ENCODE results near the gene JPH3. TPM values are rescaled to one million over a fixed set of nuclear protein-coding genes. Genes with fewer than 3 reads are reported as not detected.

The JPH3 gene
- total RNA-seq, 1 experiment from 2014 or later = 1.4 TPM

DNA sequence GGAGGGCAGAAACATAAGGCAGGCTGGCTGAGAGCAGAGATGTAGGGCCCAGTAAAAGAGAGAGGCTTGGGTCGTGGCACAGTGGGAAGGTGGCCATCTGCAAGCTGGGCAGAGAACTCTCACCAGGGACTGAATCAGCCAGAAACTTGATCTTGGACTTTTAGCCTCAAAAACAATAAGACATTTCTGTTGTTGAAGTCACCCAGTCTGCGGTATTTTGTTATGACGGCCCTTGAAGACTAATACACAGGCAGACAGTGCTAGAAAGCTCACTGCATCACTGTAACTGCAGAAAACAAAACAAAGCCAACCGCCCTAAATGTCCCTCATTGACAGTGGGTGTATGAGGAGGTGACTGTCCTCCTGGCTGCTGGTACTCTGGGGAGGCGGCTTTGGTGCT lies 3.9 kb upstream of the JPH3 start:
- no peak for TF ChIP-seq EZH2 (IDR thresholded peaks at IDR 0.05; ENCODE audit: borderline replicate concordance, low read depth, low read length, poor library complexity, severe bottlenecking)
- no peak for TF ChIP-seq CTCF (conservative IDR thresholded peaks at IDR 0.05; ENCODE audit: low read depth, low read length)
- Histone ChIP-seq H3K4me3 (ENCODE audit: low read depth, low read length, poor library complexity, severe bottlenecking) (no peak overlapping the region), H3K27ac (ENCODE audit: low read depth, low read length, poor library complexity, severe bottlenecking) (no peak overlapping the region), H3K9me3 (ENCODE audit: low read depth, low read length, poor library complexity, severe bottlenecking) (no peaks in the 10 kb centered on the region), H3K4me1 (ENCODE audit: insufficient read depth, low read length, poor library complexity, severe bottlenecking) (no peaks in the 10 kb centered on the region), H3K36me3 (ENCODE audit: insufficient read depth, low read length, poor library complexity, severe bottlenecking) (no peaks in the 10 kb centered on the region), H3K27me3 (replicated peaks; ENCODE audit: insufficient read depth, low read depth, low read length, poor library complexity) (peaks cover 51% of the 10 kb centered on the region)
- ChIA-PET CTCF (interaction anchor here (0.6 kb wide), 1 partner anchor 53 kb away, joined by 3 read pairs; no protein-coding TSS in a partner anchor), POLR2A (ENCODE audit: low non-redundant PET) (no interaction called here)
- intact Hi-C loops (cut with micrococcal nuclease; ENCODE audit: unreplicated experiment) = no loop called here
- BruUV-seq (replicated peaks) = no TSS peak
- DNase-seq (ENCODE audit: low spot score) = no peak

GRCh38 chr16:87600246-87600645 lies 2.1 kb upstream of the JPH3 start:
- BruUV-seq (replicated peaks) = no TSS peak
- Histone ChIP-seq H3K4me1 (ENCODE audit: insufficient read depth, low read length, poor library complexity, severe bottlenecking) (no peaks in the 10 kb centered on the region), H3K36me3 (ENCODE audit: insufficient read depth, low read length, poor library complexity, severe bottlenecking) (no peaks in the 10 kb centered on the region), H3K4me3 (ENCODE audit: low read depth, low read length, poor library complexity, severe bottlenecking) (no peak overlapping the region), H3K27me3 (replicated peaks; ENCODE audit: insufficient read depth, low read depth, low read length, poor library complexity) (peaks cover 69% of the 10 kb centered on the region), H3K27ac (ENCODE audit: low read depth, low read length, poor library complexity, severe bottlenecking) (no peak overlapping the region), H3K9me3 (ENCODE audit: low read depth, low read length, poor library complexity, severe bottlenecking) (no peaks in the 10 kb centered on the region)
- CTCF ChIA-PET = no interaction called here
- POLR2A ChIA-PET (ENCODE audit: low non-redundant PET) = no interaction called here
- TF ChIP-seq EZH2 (IDR thresholded peaks at IDR 0.05; ENCODE audit: borderline replicate concordance, low read depth, low read length, poor library complexity, severe bottlenecking) (no peak), CTCF (conservative IDR thresholded peaks at IDR 0.05; ENCODE audit: low read depth, low read length) (no peak)
- intact Hi-C loops (cut with micrococcal nuclease; ENCODE audit: unreplicated experiment) = no loop called here
- DNase-seq (ENCODE audit: low spot score) = no peak

DNA sequence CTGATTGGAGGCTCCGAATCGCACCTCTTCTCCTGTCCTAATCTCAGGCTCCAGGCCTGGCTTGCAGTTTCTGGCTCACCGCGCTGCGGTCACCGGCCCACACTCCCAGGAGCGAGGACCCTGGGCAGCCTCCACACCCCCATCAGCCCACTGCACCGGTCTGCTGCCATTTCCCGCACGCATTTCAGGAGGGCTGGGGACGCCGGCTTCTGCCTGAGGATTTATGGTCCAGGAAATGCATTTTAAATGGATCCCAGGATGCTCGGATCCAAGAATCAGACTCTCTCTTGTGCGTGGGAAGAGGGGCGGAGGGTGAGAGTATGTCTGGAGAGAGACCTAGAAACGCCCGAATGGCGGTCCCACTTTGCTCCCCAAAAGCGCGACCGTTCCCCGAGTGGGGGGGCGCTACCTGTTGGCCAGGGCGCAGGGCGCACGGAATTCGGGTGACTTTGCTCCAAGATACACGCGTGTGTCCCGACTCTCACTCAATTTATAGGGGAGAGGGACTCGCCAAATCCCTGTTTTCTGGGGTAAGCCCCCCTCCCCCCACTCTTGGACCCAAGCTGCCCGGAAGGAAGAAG lies 817 bp upstream of the JPH3 start:
- H3K4me3 ChIP-seq (ENCODE audit: low read depth, low read length, poor library complexity, severe bottlenecking) = peak overlapping the region; percentile 40
- peaks cover 75% of the 10 kb centered on the region for H3K27me3 ChIP-seq (replicated peaks; ENCODE audit: insufficient read depth, low read depth, low read length, poor library complexity)
- ChIA-PET POLR2A (ENCODE audit: low non-redundant PET) (no interaction called here), CTCF (no interaction called here)
- no peak overlapping the region for H3K27ac ChIP-seq (ENCODE audit: low read depth, low read length, poor library complexity, severe bottlenecking)
- H3K4me1 ChIP-seq (ENCODE audit: insufficient read depth, low read length, poor library complexity, severe bottlenecking) = no peaks in the 10 kb centered on the region
- intact Hi-C loops (cut with micrococcal nuclease; ENCODE audit: unreplicated experiment) = no loop called here
- no peak for DNase-seq (ENCODE audit: low spot score)
- no TSS peak for BruUV-seq (replicated peaks)
- no peaks in the 10 kb centered on the region for H3K36me3 ChIP-seq (ENCODE audit: insufficient read depth, low read length, poor library complexity, severe bottlenecking)
- TF ChIP-seq EZH2 (IDR thresholded peaks at IDR 0.05; ENCODE audit: borderline replicate concordance, low read depth, low read length, poor library complexity, severe bottlenecking) (no peak), CTCF (conservative IDR thresholded peaks at IDR 0.05; ENCODE audit: low read depth, low read length) (no peak)
- H3K9me3 ChIP-seq (ENCODE audit: low read depth, low read length, poor library complexity, severe bottlenecking) = no peaks in the 10 kb centered on the region

Measured in A673 (cell line).